Kidney (tissue), 14 donors: ENCODE data around the gene CIAO3. TPM values are rescaled to one million over a fixed set of nuclear protein-coding genes. Genes with fewer than 3 reads are reported as not detected.

Experiments used
- DNase-seq, 5 donors: peaks; one replicate each; pipeline ENCODE4 v3.0.0-alpha.2; 2013 to 2020
- FAIRE-seq: peaks from 2 replicates; lab custom pipeline; 2012; peaks lifted over from hg19 to GRCh38; lab: Jason Lieb, UNC
- H3K27ac ChIP-seq, 2 donors: one replicate each; pipeline ENCODE4 v1.7.0; 2013; ENCODE audit warnings: low read depth in 2 of 2, low read length in 2 of 2, inconsistent platforms in 1 of 2
- H3K27me3 ChIP-seq: one replicate; pipeline ENCODE4 v1.7.1; 2013; ENCODE audit warnings: low read length, inconsistent platforms; ENCODE audit not compliant: control insufficient read depth, insufficient read depth
- H3K36me3 ChIP-seq, 3 donors: one replicate each; pipeline versions ENCODE4 v1.7.0 to v1.7.1; 2013; ENCODE audit warnings: low read length in 3 of 3, control low read depth in 1 of 3, inconsistent platforms in 1 of 3; ENCODE audit not compliant: insufficient read depth in 3 of 3, control insufficient read depth in 2 of 3
- H3K4me1 ChIP-seq, 3 donors: one replicate each; pipeline versions ENCODE4 v1.7.0 to v1.7.1; 2013; ENCODE audit warnings: low read length in 3 of 3, inconsistent platforms in 1 of 3, low read depth in 1 of 3; ENCODE audit not compliant: control insufficient read depth in 2 of 3, insufficient read depth in 2 of 3
- H3K4me3 ChIP-seq, 3 donors: one replicate each; pipeline versions ENCODE4 v1.7.0 to v1.8.1; 2013; ENCODE audit warnings: low read length in 3 of 3, control low read depth in 1 of 3, inconsistent platforms in 1 of 3
- H3K9ac ChIP-seq, 3 donors: one replicate each; pipeline versions ENCODE4 v1.7.0 to v1.7.1; 2013; ENCODE audit warnings: low read length in 3 of 3, control low read depth in 1 of 3, inconsistent platforms in 1 of 3
- H3K9me3 ChIP-seq, 3 donors: one replicate each; pipeline versions ENCODE4 v1.7.0 to v1.7.1; 2013; ENCODE audit warnings: low read length in 3 of 3, control low read depth in 1 of 3, inconsistent platforms in 1 of 3; ENCODE audit not compliant: control insufficient read depth in 2 of 3, insufficient read depth in 1 of 3
- CTCF ChIP-seq: IDR thresholded peaks from 3 replicates; pipeline ENCODE4 v1.5.1; 2012; ENCODE audit warnings: mild to moderate bottlenecking, moderate library complexity, borderline replicate concordance; ENCODE audit not compliant: insufficient read depth; ENCODE audit errors: extremely low read depth
- intact Hi-C: fragments of 100-400 bp; cut with DNase I; formaldehyde crosslinking; loops from one replicate; pipeline ENCODE4 v1.11.1; 2022
- polyA plus RNA-seq: library from polyadenylated mRNA; stranded (reverse); fragments of 350-450 nt; fragmentation: Illumina TruSeq; extraction: RNeasy Lipid Tissue Mini Kit (QIAGEN cat#74804); gene quantifications from one replicate; pipeline ENCODE4 v1.2.3, GENCODE V29; 2014; ENCODE audit warnings: low read depth, low replicate concordance; ENCODE audit not compliant: insufficient read depth
- total RNA-seq: library from RNA; stranded (reverse); fragmentation: NEBNext Ultra II Directional; extraction: Animal tissue kit (Norgen Biotek cat#: 25700); gene quantifications from one replicate; pipeline ENCODE4 v1.2.1, GENCODE V29; 2021
- donor health status: control.
- donor health status: control.
- donor health status: control.
- donor health status: control.
- donor health status: control.
- donor health status: DM: yes; HTN: yes; CAD: no.
- donor health status: Normal renal cell carcinoma (clear cell type).

Gene CIAO3
- total and polyA plus RNA-seq, 2 donors from 2014 or later: 36.8 to 37.7 TPM

GRCh38 chr16:727291-727977 lies 13.4 kb downstream of the CIAO3 start:
- H3K27me3 ChIP-seq: no peaks in the 10 kb centered on the region
- FAIRE-seq (no peak), DNase-seq (peak in 2 of 5 donors; percentile 79 to 83)
- peak overlapping the region in 2 of 3 donors; percentile 29 to 43 for H3K4me3 ChIP-seq
- H3K4me1 ChIP-seq: peaks cover 0 to 10% (median 0%) of the 10 kb centered on the region in 3 donors
- no peak for TF ChIP-seq CTCF
- peak overlapping the region in 1 of 3 donors; percentile 19 for H3K9ac ChIP-seq
- H3K36me3 ChIP-seq: no peaks in the 10 kb centered on the region
- intact Hi-C loops: no loop called here
- no peak overlapping the region for H3K27ac ChIP-seq
- no peaks in the 10 kb centered on the region for H3K9me3 ChIP-seq

GRCh38 chr16:726438-727290 lies 14.1 kb downstream of the CIAO3 start, which contains the start of the genes CCDC78 and HAGHL:
Gene CCDC78, minus strand, starts transcription at chr16:726443. Its CDS starts 76 bp downstream, at chr16:726367.
Gene HAGHL, plus strand, starts transcription at chr16:727106. Its CDS starts 404 bp downstream, at chr16:727510.
- intact Hi-C loops: no loop called here
- Histone ChIP-seq H3K9ac (peak within 1 kb of the TSS in 1 of 3 donors; percentile 19), H3K4me3 (peak within 1 kb of the TSS in 2 of 3 donors; percentile 29 to 43), H3K9me3 (no peaks in the 10 kb centered on the region), H3K4me1 (peaks cover 0 to 13% (median 0%) of the 10 kb centered on the region in 3 donors), H3K27ac (no peak within 1 kb of the TSS), H3K36me3 (no peaks in the 10 kb centered on the region), H3K27me3 (no peaks in the 10 kb centered on the region)
- TF ChIP-seq CTCF: no peak
- FAIRE-seq: no peak
- peak in 4 of 5 donors; percentile 62 to 91 (median 76) for DNase-seq

- Histone ChIP-seq H3K9ac (no peak overlapping the region), H3K9me3 (no peaks in the 10 kb centered on the region), H3K27ac (no peak overlapping the region), H3K4me3 (no peak overlapping the region), H3K4me1 (peaks cover 0 to 16% (median 0%) of the 10 kb centered on the region in 3 donors), H3K36me3 (no peaks in the 10 kb centered on the region), H3K27me3 (no peaks in the 10 kb centered on the region)
- no peak for TF ChIP-seq CTCF
- intact Hi-C loops: no loop called here
- FAIRE-seq (no peak), DNase-seq (no peak)
These were observed 14.7 kb downstream of the CIAO3 start for GRCh38 chr16:726188-726437.
